Skin epidermis (tissue), 12 donors: ENCODE results near the gene LAMC1.

Experiments used
- H3K27ac ChIP-seq, 21 experiments: fragments of 200-600 bp; sonication (generic) in 11 of 21; one replicate each; pipeline ENCODE4 v1.5.0; 2020; ENCODE audit warnings: mild to moderate bottlenecking in 3 of 21, inconsistent platforms in 2 of 21, moderate library complexity in 2 of 21
- H3K4me3 ChIP-seq, 7 experiments: fragments of 200-600 bp; sonication (generic) in 2 of 7; one replicate each; pipeline ENCODE4 v1.5.0; 2020; ENCODE audit warnings: inconsistent platforms in 2 of 7, mild to moderate bottlenecking in 2 of 7, moderate library complexity in 1 of 7

Gene LAMC1

GRCh38 chr1:183023146-183023600 is at the start of gene LAMC1:
LAMC1 (plus strand) TSS chr1:183023420; CDS start chr1:183023717, 297 bp downstream.
- Histone ChIP-seq H3K4me3 (peak within 1 kb of the TSS; percentile 51 to 91 (median 60)), H3K27ac (peak within 1 kb of the TSS; percentile 87 to 100 (median 98))

- H3K27ac ChIP-seq, result no peak overlapping the region
Observed at GRCh38 chr1:182974506-182975191, 48.6 kb upstream of the LAMC1 start.

GRCh38 chr1:182977480-182977879 is 45.7 kb upstream of the LAMC1 start:
- Histone ChIP-seq H3K4me3 (no peak overlapping the region), H3K27ac (no peak overlapping the region)

More at GRCh38 chr1:182974506-182975191, 48.6 kb upstream of the LAMC1 start:
- H3K4me3 ChIP-seq, result no peak overlapping the region

- H3K27ac ChIP-seq, result no peak overlapping the region
- H3K4me3 ChIP-seq, result no peak overlapping the region
Observed at GRCh38 chr1:182978151-182978853, 44.9 kb upstream of the LAMC1 start.

GRCh38 chr1:182984138-182984537 is 39.1 kb upstream of the LAMC1 start:
- H3K27ac ChIP-seq, result no peak overlapping the region

GRCh38 chr1:182984621-182985020 is 38.6 kb upstream of the LAMC1 start:
- H3K27ac ChIP-seq, result no peak overlapping the region
- H3K4me3 ChIP-seq, result no peak overlapping the region

More at GRCh38 chr1:182984138-182984537, 39.1 kb upstream of the LAMC1 start:
- H3K4me3 ChIP-seq, result no peak overlapping the region

- Histone ChIP-seq H3K27ac (no peak overlapping the region), H3K4me3 (no peak overlapping the region)
Observed at GRCh38 chr1:182985876-182986275, 37.3 kb upstream of the LAMC1 start.

- Histone ChIP-seq H3K4me3 (no peak overlapping the region), H3K27ac (no peak overlapping the region)
Observed at GRCh38 chr1:182990413-182991144, 32.6 kb upstream of the LAMC1 start.

- Histone ChIP-seq H3K4me3 (no peak overlapping the region), H3K27ac (no peak overlapping the region)
Observed at GRCh38 chr1:182993746-182994145, 29.5 kb upstream of the LAMC1 start.

GRCh38 chr1:182995894-182996293 is 27.3 kb upstream of the LAMC1 start:
- no peak overlapping the region for H3K27ac ChIP-seq
- H3K4me3 ChIP-seq, result no peak overlapping the region

- Histone ChIP-seq H3K4me3 (no peak overlapping the region), H3K27ac (no peak overlapping the region)
Observed at GRCh38 chr1:182996816-182997215, 26.4 kb upstream of the LAMC1 start.

- H3K4me3 ChIP-seq, result no peak overlapping the region
- H3K27ac ChIP-seq, result no peak overlapping the region
Observed at GRCh38 chr1:182998482-182998881, 24.7 kb upstream of the LAMC1 start.

- Histone ChIP-seq H3K27ac (no peak overlapping the region), H3K4me3 (no peak overlapping the region)
Observed at GRCh38 chr1:183000167-183000962, 22.9 kb upstream of the LAMC1 start.

GRCh38 chr1:183002267-183002666 is 21.0 kb upstream of the LAMC1 start:
- H3K4me3 ChIP-seq, result no peak overlapping the region
- H3K27ac ChIP-seq, result peak overlapping the region in 4 of 21 experiments; percentile 7 to 55 (median 43)

- Histone ChIP-seq H3K27ac (peak overlapping the region in 4 of 21 experiments; percentile 7 to 55 (median 40)), H3K4me3 (no peak overlapping the region)
Observed at GRCh38 chr1:183002797-183003196, 20.4 kb upstream of the LAMC1 start.

- Histone ChIP-seq H3K4me3 (no peak overlapping the region), H3K27ac (peak overlapping the region in 5 of 21 experiments; percentile 5 to 55 (median 34))
Observed at GRCh38 chr1:183003203-183003602, 20.0 kb upstream of the LAMC1 start.

GRCh38 chr1:183004141-183004540 is 19.1 kb upstream of the LAMC1 start:
- H3K27ac ChIP-seq, result peak overlapping the region in 5 of 21 experiments; percentile 5 to 55 (median 34)
- no peak overlapping the region for H3K4me3 ChIP-seq

GRCh38 chr1:183011859-183012258 is 11.4 kb upstream of the LAMC1 start:
- peak overlapping the region in 1 of 21 experiments; percentile 34 for H3K27ac ChIP-seq
- no peak overlapping the region for H3K4me3 ChIP-seq

- H3K27ac ChIP-seq, result peak overlapping the region in 1 of 21 experiments; percentile 9
- no peak overlapping the region for H3K4me3 ChIP-seq
Observed at GRCh38 chr1:183012301-183012994, 10.8 kb upstream of the LAMC1 start.
